GM23338 (cell line): Measurements from ENCODE around the gene WWOX. TPM values are rescaled to one million over a fixed set of nuclear protein-coding genes. Genes with fewer than 3 reads are reported as not detected.

Experiments
- ATAC-seq: fragments of 200-7000 bp; cut with Tn5 transposase; 3 replicates; pipeline ENCODE4 v1.9.1; 2020
- DNase-seq: peaks from one replicate; pipeline ENCODE4 v3.0.0-alpha.2; 2015; ENCODE audit warnings: low spot score
- H2AFZ ChIP-seq: fragments of 200-600 bp; sonication (generic); 2 replicates; pipeline ENCODE4 v1.8.0; 2016; ENCODE audit warnings: antibody characterized with exemption, mild to moderate bottlenecking, moderate library complexity
- H3F3A ChIP-seq: fragments of 200-600 bp; sonication (generic); replicated peaks from 2 replicates; pipeline ENCODE4 v1.8.0; 2017; ENCODE audit warnings: antibody characterized with exemption, mixed run types, low read depth
- H3K27ac ChIP-seq: fragments of 200-600 bp; sonication (generic); 2 replicates; pipeline ENCODE4 v1.6.1; 2016; ENCODE audit warnings: low read depth
- H3K27me3 ChIP-seq: fragments of 200-600 bp; sonication (generic); 2 replicates; pipeline ENCODE4 v1.8.0; 2016; ENCODE audit warnings: mild to moderate bottlenecking, mixed run types, moderate library complexity; ENCODE audit not compliant: insufficient read depth
- H3K36me3 ChIP-seq: fragments of 200-600 bp; sonication (generic); 2 replicates; pipeline ENCODE4 v1.8.0; 2016; ENCODE audit warnings: mild to moderate bottlenecking; ENCODE audit not compliant: insufficient read depth
- H3K4me1 ChIP-seq: fragments of 200-600 bp; sonication (generic); 2 replicates; pipeline ENCODE4 v1.8.0; 2016; ENCODE audit warnings: mild to moderate bottlenecking, moderate library complexity; ENCODE audit not compliant: insufficient read depth
- H3K4me2 ChIP-seq: fragments of 200-600 bp; sonication (generic); 2 replicates; pipeline ENCODE4 v1.7.1; 2017; ENCODE audit warnings: mixed run types
- H3K4me3 ChIP-seq: fragments of 200-600 bp; sonication (generic); 2 replicates; pipeline ENCODE4 v1.6.1; 2016; ENCODE audit warnings: mixed run types
- H3K79me2 ChIP-seq: fragments of 200-600 bp; sonication (generic); replicated peaks from 2 replicates; pipeline ENCODE4 v1.8.0; 2017; ENCODE audit warnings: mild to moderate bottlenecking; ENCODE audit not compliant: insufficient read depth
- H3K9me2 ChIP-seq: fragments of 200-600 bp; sonication (generic); 2 replicates; pipeline ENCODE4 v1.8.0; 2017; ENCODE audit not compliant: insufficient read depth
- H4K20me1 ChIP-seq: fragments of 200-600 bp; sonication (generic); replicated peaks from 2 replicates; pipeline ENCODE4 v1.8.0; 2017; ENCODE audit warnings: mild to moderate bottlenecking; ENCODE audit not compliant: insufficient read depth
- H3K27ac Mint-ChIP-seq: 2 replicates; pipeline ENCODE4 v1.8.0; 2020; ENCODE audit warnings: inconsistent platforms, mild to moderate bottlenecking, moderate library complexity, mixed read lengths
- H3K27me3 Mint-ChIP-seq: 3 replicates; pipeline ENCODE4 v1.8.0; 2022; ENCODE audit warnings: low read depth, mild to moderate bottlenecking, moderate library complexity, mixed read lengths, inconsistent platforms; ENCODE audit not compliant: insufficient read depth, poor library complexity
- H3K36me3 Mint-ChIP-seq: 3 replicates; pipeline ENCODE4 v1.8.0; 2021; ENCODE audit warnings: low read depth, mild to moderate bottlenecking, inconsistent platforms, moderate library complexity, mixed read lengths
- H3K4me1 Mint-ChIP-seq: 3 replicates; pipeline ENCODE4 v1.8.0; 2020; ENCODE audit warnings: mild to moderate bottlenecking, inconsistent platforms, mixed read lengths
- H3K4me3 Mint-ChIP-seq: 3 replicates; pipeline ENCODE4 v1.8.0; 2021; ENCODE audit warnings: moderate library complexity, mild to moderate bottlenecking, inconsistent platforms, mixed read lengths
- H3K9me3 Mint-ChIP-seq: 3 replicates; pipeline ENCODE4 v1.8.0; 2020; ENCODE audit warnings: moderate library complexity, mild to moderate bottlenecking, inconsistent platforms, mixed read lengths
- CTCF ChIP-seq, 2 experiments: fragments of 200-600 bp in 1 of 2; sonication (generic) in 1 of 2; conservative IDR thresholded peaks; 2 replicates each; pipeline versions ENCODE4 v1.5.1 to v1.6.1; 2016 to 2017; ENCODE audit warnings: antibody characterized with exemption in 2 of 2, low read depth in 2 of 2, mild to moderate bottlenecking in 2 of 2, moderate library complexity in 1 of 2
- ETS1 ChIP-seq: IDR thresholded peaks from 2 replicates; pipeline ENCODE4 v1.6.1; 2016; ENCODE audit warnings: antibody characterized with exemption
- JUNB ChIP-seq: IDR thresholded peaks from one replicate; pipeline ENCODE4 v1.6.1; 2016; ENCODE audit warnings: antibody characterized with exemption; ENCODE audit not compliant: unreplicated experiment
- POLR2AphosphoS5 ChIP-seq: IDR thresholded peaks from 2 replicates; pipeline ENCODE4 v1.6.1; 2016; ENCODE audit warnings: antibody characterized with exemption, low read depth
- REST ChIP-seq: IDR thresholded peaks from one replicate; pipeline ENCODE4 v1.6.1; 2018; ENCODE audit warnings: antibody characterized with exemption; ENCODE audit not compliant: unreplicated experiment
- STAT1 ChIP-seq: IDR thresholded peaks from one replicate; pipeline ENCODE4 v1.6.1; 2016; ENCODE audit warnings: antibody characterized with exemption; ENCODE audit not compliant: unreplicated experiment
- ZNF331 ChIP-seq: fragments of 250-450 bp; sonication (Bioruptor Pico); IDR thresholded peaks from 2 replicates; pipeline ENCODE4 v1.5.0; 2020; ENCODE audit warnings: low read depth, mild to moderate bottlenecking, moderate library complexity
- ZNF462 ChIP-seq: fragments of 250-450 bp; sonication (Bioruptor Pico); IDR thresholded peaks from 2 replicates; pipeline ENCODE4 v1.5.0; 2020; ENCODE audit warnings: mild to moderate bottlenecking, moderate library complexity
- polyA plus RNA-seq: library from polyadenylated mRNA; unstranded; fragments of >200 nt; fragmentation: Nextera tagmentation; extraction: Ambion mirVana; gene quantifications from 2 replicates; pipeline ENCODE4 v1.2.1, GENCODE V29; 2016
- total RNA-seq: library from RNA; depleted of rRNA; stranded (reverse); fragments of >200 nt; shearing (Covaris generic); gene quantifications from 2 replicates; pipeline ENCODE4 v1.2.3, GENCODE V29; 2014

The WWOX gene
- total and polyA plus RNA-seq, 2 experiments from 2014 or later: 10.0 to 19.3 TPM

- ATAC-seq (no peak), DNase-seq (no peak)
- Histone ChIP-seq H3K4me2 (no peak overlapping the region), H3K36me3 (no peaks in the 10 kb centered on the region), H3K79me2 (no peaks in the 10 kb centered on the region), H3K27me3 (no peaks in the 10 kb centered on the region), H4K20me1 (no peaks in the 10 kb centered on the region), H3K4me3 (no peak overlapping the region), H2AFZ (no peak overlapping the region), H3K4me1 (no peaks in the 10 kb centered on the region), H3K27ac (no peak overlapping the region), H3F3A (no peaks in the 10 kb centered on the region), H3K9me2 (no peaks in the 10 kb centered on the region)
- H3K27me3 Mint-ChIP-seq: peaks cover 3% of the 10 kb centered on the region
- H3K4me1 Mint-ChIP-seq: no peaks in the 10 kb centered on the region; the same call in 2 of the 3 replicates
- H3K36me3 Mint-ChIP-seq: no peaks in the 10 kb centered on the region
- no peak for TF ChIP-seq ZNF331 (CRISPR knock-in tag)
- no peak for TF ChIP-seq STAT1
- no peak for TF ChIP-seq REST
- no peak for TF ChIP-seq JUNB
- TF ChIP-seq CTCF (conservative IDR thresholded peaks at IDR 0.05; ENCODE audit: low read depth in 2 of 2): no peak
- no peak overlapping the region for H3K27ac Mint-ChIP-seq
- H3K9me3 Mint-ChIP-seq: no peaks in the 10 kb centered on the region
- no peak overlapping the region for H3K4me3 Mint-ChIP-seq
Observed at GRCh38 chr16:78142788-78143187, 43.3 kb downstream of the WWOX start.

GRCh38 chr16:78146807-78147206 lies 47.4 kb downstream of the WWOX start:
- H3K4me3 ChIP-seq: no peak overlapping the region
- no peaks in the 10 kb centered on the region for H3K36me3 ChIP-seq
- H3F3A ChIP-seq: no peaks in the 10 kb centered on the region
- H3K4me1 ChIP-seq: no peaks in the 10 kb centered on the region
- H3K4me3 Mint-ChIP-seq: no peak overlapping the region
- H3K27me3 Mint-ChIP-seq: peaks cover 3% of the 10 kb centered on the region
- H3K27me3 ChIP-seq: no peaks in the 10 kb centered on the region
- no peaks in the 10 kb centered on the region for H4K20me1 ChIP-seq
- H3K9me2 ChIP-seq: 0 out of 2 replicates have a peak, but pooled peaks cover 3% of the 10 kb centered on the region
- DNase-seq: no peak
- peaks cover 4% of the 10 kb centered on the region; the same call in 1 of the 3 replicates for H3K9me3 Mint-ChIP-seq
- H3K36me3 Mint-ChIP-seq: 0 out of 3 replicates have a peak, but pooled peaks cover 3% of the 10 kb centered on the region
- H3K79me2 ChIP-seq: no peaks in the 10 kb centered on the region
- H3K27ac Mint-ChIP-seq: no peak overlapping the region
- H2AFZ ChIP-seq: no peak overlapping the region
- H3K4me2 ChIP-seq: no peak overlapping the region
- H3K4me1 Mint-ChIP-seq: no peaks in the 10 kb centered on the region; the same call in 2 of the 3 replicates
- no peak overlapping the region for H3K27ac ChIP-seq
- no peak for ATAC-seq
- no peak for TF ChIP-seq POLR2AphosphoS5
- no peak for TF ChIP-seq ZNF462
- no peak for TF ChIP-seq ETS1
